Measurements from ENCODE around the gene SDCBP2. TPM values are rescaled to one million over a fixed set of nuclear protein-coding genes. Genes with fewer than 3 reads are reported as not detected.
A peak's percentile ranks its signal among the peaks of the same experiment; 100 is the strongest.

Gene SDCBP2
- total RNA-seq, result 10 to 100 TPM in 1 of 2 donors, 1 to 10 TPM in 1; 1.8 to 14.3 TPM

GRCh38 chr20:1328680-1329330, at the start of gene SDCBP2:
TSS of gene SDCBP2 (minus strand) at chr20:1329139. CDS start at chr20:1320416, 8,723 bp downstream.
- Mint-ChIP-seq H3K4me1 (peaks cover 20% of the 10 kb centered on the region), H3K4me3 (peak within 1 kb of the TSS; percentile 26), H3K27ac (peak within 1 kb of the TSS; percentile 82), H3K27me3 (no peaks in the 10 kb centered on the region), H3K36me3 (ENCODE audit: low read depth) (peaks cover 8% of the 10 kb centered on the region), H3K9me3 (no peaks in the 10 kb centered on the region)
- ATAC-seq (replicated peaks), result no peak

GRCh38 chr20:1378735-1379125, 49.8 kb upstream of the SDCBP2 start:
- Mint-ChIP-seq H3K36me3 (ENCODE audit: low read depth) (peaks cover 99% of the 10 kb centered on the region), H3K27ac (peak overlapping the region; percentile 74), H3K9me3 (no peaks in the 10 kb centered on the region)

GRCh38 chr20:1377984-1378734, 49.2 kb upstream of the SDCBP2 start:
- peak; percentile 77 for ATAC-seq (replicated peaks)
- Mint-ChIP-seq H3K36me3 (ENCODE audit: low read depth) (peaks cover 99% of the 10 kb centered on the region), H3K9me3 (no peaks in the 10 kb centered on the region), H3K4me1 (peaks cover 73% of the 10 kb centered on the region), H3K27me3 (no peaks in the 10 kb centered on the region), H3K4me3 (peak overlapping the region; percentile 79), H3K27ac (peak overlapping the region; percentile 98)

More at GRCh38 chr20:1378735-1379125, 49.8 kb upstream of the SDCBP2 start:
- Mint-ChIP-seq H3K27me3 (no peaks in the 10 kb centered on the region), H3K4me3 (peak overlapping the region; percentile 79), H3K4me1 (peaks cover 71% of the 10 kb centered on the region)
- no peak for ATAC-seq (replicated peaks)

GRCh38 chr20:1377341-1377871, 48.5 kb upstream of the SDCBP2 start:
- Mint-ChIP-seq H3K4me3 (peak overlapping the region; percentile 79), H3K36me3 (ENCODE audit: low read depth) (peaks cover 99% of the 10 kb centered on the region), H3K9me3 (no peaks in the 10 kb centered on the region), H3K27ac (peak overlapping the region; percentile 98), H3K27me3 (no peaks in the 10 kb centered on the region), H3K4me1 (peaks cover 69% of the 10 kb centered on the region)
- peak; percentile 83 for ATAC-seq (replicated peaks)

- H3K36me3 Mint-ChIP-seq (ENCODE audit: low read depth), result peaks cover 99% of the 10 kb centered on the region
- peaks cover 65% of the 10 kb centered on the region for H3K4me1 Mint-ChIP-seq
- H3K4me3 Mint-ChIP-seq, result peak overlapping the region; percentile 79
These were observed 47.7 kb upstream of the SDCBP2 start for GRCh38 chr20:1376408-1377270.

GRCh38 chr20:1376007-1376406, 47.1 kb upstream of the SDCBP2 start:
- peaks cover 99% of the 10 kb centered on the region for H3K36me3 Mint-ChIP-seq (ENCODE audit: low read depth)
- no peaks in the 10 kb centered on the region for H3K9me3 Mint-ChIP-seq
- ATAC-seq (replicated peaks), result no peak
- H3K27ac Mint-ChIP-seq, result peak overlapping the region; percentile 98
- H3K4me3 Mint-ChIP-seq, result peak overlapping the region; percentile 79
- H3K27me3 Mint-ChIP-seq, result no peaks in the 10 kb centered on the region
- H3K4me1 Mint-ChIP-seq, result peaks cover 58% of the 10 kb centered on the region

More at GRCh38 chr20:1376408-1377270, 47.7 kb upstream of the SDCBP2 start:
- H3K27me3 Mint-ChIP-seq, result no peaks in the 10 kb centered on the region
- peak overlapping the region; percentile 98 for H3K27ac Mint-ChIP-seq
- no peaks in the 10 kb centered on the region for H3K9me3 Mint-ChIP-seq
- peak; percentile 20 for ATAC-seq (replicated peaks)

GRCh38 chr20:1375515-1375914, 46.6 kb upstream of the SDCBP2 start:
- Mint-ChIP-seq H3K4me1 (peaks cover 54% of the 10 kb centered on the region), H3K9me3 (no peaks in the 10 kb centered on the region), H3K4me3 (peak overlapping the region; percentile 79), H3K27me3 (no peaks in the 10 kb centered on the region), H3K36me3 (ENCODE audit: low read depth) (peaks cover 100% of the 10 kb centered on the region), H3K27ac (peak overlapping the region; percentile 98)
- ATAC-seq (replicated peaks), result no peak

GRCh38 chr20:1374246-1374645, 45.3 kb upstream of the SDCBP2 start:
- no peaks in the 10 kb centered on the region for H3K27me3 Mint-ChIP-seq
- no peak for ATAC-seq (replicated peaks)
- H3K4me3 Mint-ChIP-seq, result no peak overlapping the region
- H3K9me3 Mint-ChIP-seq, result no peaks in the 10 kb centered on the region
- peaks cover 100% of the 10 kb centered on the region for H3K36me3 Mint-ChIP-seq (ENCODE audit: low read depth)
- peaks cover 41% of the 10 kb centered on the region for H3K4me1 Mint-ChIP-seq
- peak overlapping the region; percentile 30 for H3K27ac Mint-ChIP-seq

- no peak overlapping the region for H3K4me3 Mint-ChIP-seq
- peaks cover 100% of the 10 kb centered on the region for H3K36me3 Mint-ChIP-seq (ENCODE audit: low read depth)
- no peak for ATAC-seq (replicated peaks)
- peak overlapping the region; percentile 30 for H3K27ac Mint-ChIP-seq
- peaks cover 36% of the 10 kb centered on the region for H3K4me1 Mint-ChIP-seq
- H3K27me3 Mint-ChIP-seq, result no peaks in the 10 kb centered on the region
- H3K9me3 Mint-ChIP-seq, result no peaks in the 10 kb centered on the region
These were observed 44.7 kb upstream of the SDCBP2 start for GRCh38 chr20:1373614-1374013.

GRCh38 chr20:1373036-1373435, 44.1 kb upstream of the SDCBP2 start:
- no peaks in the 10 kb centered on the region for H3K27me3 Mint-ChIP-seq
- H3K36me3 Mint-ChIP-seq (ENCODE audit: low read depth), result peaks cover 100% of the 10 kb centered on the region
- peaks cover 30% of the 10 kb centered on the region for H3K4me1 Mint-ChIP-seq
- H3K27ac Mint-ChIP-seq, result peak overlapping the region; percentile 30
- no peak overlapping the region for H3K4me3 Mint-ChIP-seq
- H3K9me3 Mint-ChIP-seq, result no peaks in the 10 kb centered on the region
- ATAC-seq (replicated peaks), result no peak

GRCh38 chr20:1371830-1372539, 43.0 kb upstream of the SDCBP2 start:
- no peak overlapping the region for H3K4me3 Mint-ChIP-seq
- H3K27me3 Mint-ChIP-seq, result no peaks in the 10 kb centered on the region
- H3K36me3 Mint-ChIP-seq (ENCODE audit: low read depth), result peaks cover 100% of the 10 kb centered on the region
- peaks cover 20% of the 10 kb centered on the region for H3K4me1 Mint-ChIP-seq
- H3K27ac Mint-ChIP-seq, result peak overlapping the region; percentile 73
- H3K9me3 Mint-ChIP-seq, result no peaks in the 10 kb centered on the region
- no peak for ATAC-seq (replicated peaks)

- ATAC-seq (replicated peaks), result no peak
- H3K4me1 Mint-ChIP-seq, result peaks cover 14% of the 10 kb centered on the region
- H3K36me3 Mint-ChIP-seq (ENCODE audit: low read depth), result peaks cover 100% of the 10 kb centered on the region
- no peaks in the 10 kb centered on the region for H3K9me3 Mint-ChIP-seq
- H3K27ac Mint-ChIP-seq, result peak overlapping the region; percentile 73
- no peaks in the 10 kb centered on the region for H3K27me3 Mint-ChIP-seq
- H3K4me3 Mint-ChIP-seq, result no peak overlapping the region
These were observed 42.4 kb upstream of the SDCBP2 start for GRCh38 chr20:1371202-1371782.

- no peak overlapping the region for H3K4me3 Mint-ChIP-seq
- ATAC-seq (replicated peaks), result no peak
- H3K4me1 Mint-ChIP-seq, result peaks cover 8% of the 10 kb centered on the region
- no peaks in the 10 kb centered on the region for H3K27me3 Mint-ChIP-seq
- no peak overlapping the region for H3K27ac Mint-ChIP-seq
- peaks cover 100% of the 10 kb centered on the region for H3K36me3 Mint-ChIP-seq (ENCODE audit: low read depth)
- H3K9me3 Mint-ChIP-seq, result no peaks in the 10 kb centered on the region
These were observed 41.7 kb upstream of the SDCBP2 start for GRCh38 chr20:1370548-1371110.

All from activated T-helper 17 cell treated with anti-CD3 and anti-CD28 coated beads, Interleukin-2, amount 50 U/mL, for 72 hours (primary cell).